ENCODE results near the gene LRRC2. TPM values are rescaled to one million over a fixed set of nuclear protein-coding genes. Genes with fewer than 3 reads are reported as not detected.

Gene LRRC2
- total and polyA plus RNA-seq, 9 of the 15 experiments (the other 6 are each of a cell fraction or from before 2014, with no cell fraction given), result 0.01 to 0.04 (median 0.03) TPM; not detected in 5

- ChIA-PET POLR2A (interaction anchor here (0.6 to 2.3 kb wide), 3 partner anchors 9 to 37 kb away, joined by 3 to 8 read pairs (median 6); no protein-coding TSS in a partner anchor), CTCF (ENCODE audit: low intra/inter-chr PET ratio) (interaction anchor here (7.1 kb wide), 1 partner anchor 66 kb away, joined by 177 read pairs; no protein-coding TSS in a partner anchor)
- Histone ChIP-seq H4K20me1 (replicated peaks; ENCODE audit: control insufficient read depth, insufficient read depth, low read length) (0 out of 2 replicates have a peak, but pooled peaks cover 3% of the 10 kb centered on the region), H3K9me3 (replicated peaks; ENCODE audit: control insufficient read depth, insufficient read depth, low read depth, low read length) (no peaks in the 10 kb centered on the region), H3K79me2 (ENCODE audit: control insufficient read depth, insufficient read depth, low read length) (no peaks in the 10 kb centered on the region), H3K9me1 (ENCODE audit: control insufficient read depth, insufficient read depth, low read length) (peaks cover 2% of the 10 kb centered on the region), H3K4me1 (replicated peaks in 1 of 2; ENCODE audit: control insufficient read depth in 2 of 2, insufficient read depth in 2 of 2, low read length in 2 of 2) (peaks cover 28 to 50% of the 10 kb centered on the region in 2 experiments; a peak in 4 of 5 replicates), H3K9ac (ENCODE audit: insufficient read depth in 1 of 2, low read depth in 2 of 2, low read length in 2 of 2) (peak overlapping the region in 1 of 2 experiments; percentile 35; a peak in 1 of 4 replicates), H2AFZ (ENCODE audit: low read depth, low read length) (peak overlapping the region; percentile 64), H3K27me3 (ENCODE audit: control insufficient read depth in 2 of 2, insufficient read depth in 2 of 2, low read length in 2 of 2) (no peaks in the 10 kb centered on the region), H3K4me2 (ENCODE audit: insufficient read depth, low read length) (no peak overlapping the region), H3K4me3 (no peak overlapping the region), H3K36me3 (ENCODE audit: control insufficient read depth, insufficient read depth, low read length) (no peaks in the 10 kb centered on the region), H3K27ac (ENCODE audit: extremely low read depth, low read depth, low read length) (no peak overlapping the region)
- BruUV-seq (replicated peaks), result no TSS peak
- ATAC-seq, result no peak
- TF ChIP-seq NFXL1 (CRISPR knock-in tag; IDR thresholded peaks at IDR 0.05), result no peak
- TF ChIP-seq ZNF584 (CRISPR knock-in tag; IDR thresholded peaks at IDR 0.05; ENCODE audit: low read depth), result 0 out of 2 replicates have a peak, but pooled peaks have one; percentile 39
- no peak for TF ChIP-seq ZNF134 (CRISPR knock-in tag; conservative IDR thresholded peaks at IDR 0.05)
- TF ChIP-seq MTF1 (CRISPR knock-in tag; IDR thresholded peaks at IDR 0.05; ENCODE audit: borderline replicate concordance), result no peak
- no peak for TF ChIP-seq GMEB1 (CRISPR knock-in tag; IDR thresholded peaks at IDR 0.05)
- no peak for TF ChIP-seq ZEB2 (IDR thresholded peaks at IDR 0.05)
- no peak for TF ChIP-seq FOXM1 (IDR thresholded peaks at IDR 0.05; ENCODE audit: low read depth)
- no peak for TF ChIP-seq FOXM1 (CRISPR knock-in tag; IDR thresholded peaks at IDR 0.05; ENCODE audit: low read depth)
- TF ChIP-seq ZNF589 (CRISPR knock-in tag; IDR thresholded peaks at IDR 0.05; ENCODE audit: low read depth), result peak; percentile 70; the same call in 1 of the 2 replicates
- no peak for TF ChIP-seq CEBPG (CRISPR knock-in tag; IDR thresholded peaks at IDR 0.05)
- TF ChIP-seq CEBPG (tag; conservative IDR thresholded peaks at IDR 0.05 in 1 of 2, IDR thresholded peaks at IDR 0.05 in 1 of 2), result peak in 1 of 2 experiments; percentile 47; a peak in 2 of 4 replicates
- no peak for DNase-seq (ENCODE audit: extremely low read depth in 1 of 4, low spot score in 3 of 4)
- 61% methylated on average over 11 of the region's 11 CpGs for WGBS (ENCODE audit: insufficient coverage, low coverage, missing lambda C conversion rate)
- in situ Hi-C loops (cut with MboI), result no loop called here
- intact Hi-C loops (cut with micrococcal nuclease), result no loop called here
- FAIRE-seq, result no peak
Measured at GRCh38 chr3:46491089-46492070, 74.7 kb downstream of the LRRC2 start.
